GM19238 (cell line): ENCODE results near the gene GAL.

Source experiments
- DNase-seq: peaks from one replicate; pipeline ENCODE4 v3.0.0; 2011; ENCODE audit warnings: low spot score; ENCODE audit not compliant: insufficient read length

The GAL gene

GRCh38 chr11:68658661-68659060 is 25.7 kb upstream of the GAL start:
- no peak for DNase-seq

- DNase-seq, result no peak
Observed at GRCh38 chr11:68659158-68659921, 25.0 kb upstream of the GAL start.

GRCh38 chr11:68660066-68660810 is 24.1 kb upstream of the GAL start:
- DNase-seq, result no peak

- no peak for DNase-seq
Observed at GRCh38 chr11:68661014-68661413, 23.3 kb upstream of the GAL start.

- no peak for DNase-seq
Observed at GRCh38 chr11:68661697-68662603, 22.4 kb upstream of the GAL start.

GRCh38 chr11:68663482-68664010 is 20.8 kb upstream of the GAL start:
- no peak for DNase-seq

DNA sequence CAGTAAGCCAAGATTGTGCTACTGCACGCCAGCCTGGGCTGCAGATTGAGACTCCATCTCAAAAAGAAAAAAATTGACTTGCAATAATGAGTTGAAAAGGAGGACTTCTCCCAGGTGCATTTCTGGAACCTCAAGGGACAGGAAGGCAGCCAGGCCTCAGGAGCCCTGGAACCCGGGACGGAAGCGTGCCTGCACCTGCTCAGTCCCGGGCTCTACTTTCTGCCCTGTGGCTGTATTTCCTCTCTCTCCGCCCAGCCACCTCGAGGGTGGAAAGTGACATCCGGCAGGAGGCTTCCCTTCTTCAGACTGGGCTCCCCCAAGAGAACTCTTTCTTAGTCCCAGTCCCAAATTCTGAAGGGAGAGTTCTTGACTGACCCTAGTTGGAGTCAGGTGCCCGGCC is 20.2 kb upstream of the GAL start:
- no peak for DNase-seq

GRCh38 chr11:68664906-68665305 is 19.4 kb upstream of the GAL start:
- DNase-seq, result no peak

- no peak for DNase-seq
Observed at GRCh38 chr11:68665436-68665835, 18.9 kb upstream of the GAL start.

DNA sequence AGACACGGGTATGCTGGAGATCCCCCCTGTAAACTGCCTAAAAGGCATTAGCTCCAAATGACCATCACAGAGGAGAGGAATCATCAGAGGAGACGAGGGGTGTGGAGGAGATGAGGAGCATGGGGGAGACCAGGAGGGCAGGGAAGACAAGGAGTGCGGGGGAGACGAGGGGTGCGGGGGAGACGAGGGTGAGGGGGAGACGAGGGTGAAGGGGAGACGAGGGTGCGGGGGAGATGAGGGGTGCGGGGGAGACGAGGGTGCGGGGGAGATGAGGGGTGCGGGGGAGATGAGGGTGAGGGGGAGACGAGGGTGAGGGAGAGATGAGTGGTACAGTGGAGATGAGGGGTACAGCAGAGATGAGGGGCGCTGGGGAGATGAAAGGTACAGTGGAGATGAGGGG is 17.5 kb upstream of the GAL start:
- no peak for DNase-seq

DNA sequence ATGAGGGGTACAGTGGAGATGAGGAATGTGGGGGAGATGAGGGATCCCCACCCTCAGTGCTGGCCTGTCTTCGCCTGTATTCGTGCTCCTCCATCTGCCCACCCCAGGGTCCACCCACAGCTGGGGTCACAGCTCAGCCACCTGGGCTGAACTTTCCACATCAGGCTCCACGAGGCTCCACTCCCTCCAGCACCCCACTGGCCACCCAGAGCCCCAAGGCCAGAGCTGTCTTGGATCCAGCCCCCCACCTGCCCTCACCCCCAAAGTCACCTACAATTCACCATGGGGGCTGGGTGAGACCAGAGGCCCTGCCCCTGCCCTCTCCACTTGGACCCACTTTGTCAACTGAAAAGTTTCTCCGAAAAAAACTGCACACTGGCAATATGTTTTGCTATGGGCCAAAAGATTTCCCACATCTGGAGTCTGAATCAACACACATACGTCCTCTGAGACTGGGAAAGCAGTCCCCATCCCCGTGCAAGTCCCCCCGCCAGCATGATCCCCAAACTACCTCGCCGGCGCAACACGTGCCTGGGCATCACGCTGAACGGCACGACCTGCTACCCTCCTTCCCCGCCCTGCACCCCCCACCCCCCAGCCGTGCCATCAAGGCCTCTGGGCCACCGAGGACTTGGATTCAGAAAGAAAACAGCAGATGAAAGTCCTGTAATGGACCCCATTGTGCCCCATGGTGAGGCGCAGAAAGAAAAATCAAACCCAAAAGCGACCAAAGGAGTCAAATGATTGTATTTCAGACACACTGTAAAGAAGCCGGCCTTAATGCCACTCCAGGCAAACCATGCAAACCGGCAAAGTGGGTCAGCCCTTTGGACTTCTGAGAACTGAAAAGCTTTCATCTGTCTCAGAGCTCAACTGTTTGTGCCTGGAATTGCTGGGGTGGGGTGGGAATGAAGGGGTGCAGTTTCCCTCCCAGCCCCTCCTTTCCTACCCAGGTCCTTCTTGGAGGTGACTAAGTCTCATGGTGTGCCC is 16.5 kb upstream of the GAL start:
- DNase-seq, result no peak

GRCh38 chr11:68669301-68670090 is 14.8 kb upstream of the GAL start:
- DNase-seq, result no peak

DNA sequence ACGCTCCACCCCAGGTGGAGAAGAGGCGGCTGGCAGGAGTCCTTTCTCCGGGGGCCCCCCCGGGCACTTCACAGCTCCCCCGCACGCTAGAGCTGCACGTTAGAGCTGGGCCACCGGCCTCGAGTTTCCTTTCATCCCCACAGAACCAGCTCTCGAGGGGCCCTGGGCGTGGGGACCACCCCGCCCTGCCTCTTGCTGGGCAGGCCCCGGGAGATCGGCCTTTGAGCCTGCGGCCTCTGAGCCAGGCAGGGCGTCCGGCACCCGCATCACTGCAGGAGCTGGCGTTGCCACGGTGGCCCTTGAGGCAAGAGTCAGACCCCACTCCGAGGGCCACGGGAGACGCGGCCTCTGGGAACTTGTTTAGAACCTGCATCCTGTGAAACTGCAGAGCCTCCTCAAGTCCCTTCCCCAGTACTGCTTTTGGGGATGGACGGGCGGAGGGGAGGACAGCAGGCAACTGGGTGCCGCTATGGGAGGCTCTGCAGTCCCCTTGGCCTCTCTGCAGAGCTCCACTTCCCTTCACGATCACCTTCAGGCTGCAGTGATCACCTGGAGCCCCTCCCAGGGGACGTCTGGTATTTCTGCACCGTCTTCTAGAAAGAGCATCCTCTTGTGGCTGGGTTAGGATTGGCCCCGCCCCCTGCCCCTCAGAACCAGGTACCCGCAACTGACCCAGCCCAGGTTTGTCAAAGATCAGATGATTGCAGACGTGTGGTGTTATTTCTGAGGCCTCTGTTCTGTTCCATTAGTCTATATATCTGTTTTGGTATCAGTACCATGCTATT is 13.9 kb upstream of the GAL start:
- DNase-seq, result no peak

- no peak for DNase-seq
Observed at GRCh38 chr11:68673306-68673945, 10.9 kb upstream of the GAL start.

- no peak for DNase-seq
Observed at GRCh38 chr11:68673991-68674390, 10.4 kb upstream of the GAL start.

- no peak for DNase-seq
Observed at GRCh38 chr11:68674461-68674860, 9.9 kb upstream of the GAL start.

GRCh38 chr11:68677432-68677831 is 6.9 kb upstream of the GAL start:
- no peak for DNase-seq

GRCh38 chr11:68678031-68678441 is 6.3 kb upstream of the GAL start:
- no peak for DNase-seq
